ENCODE data around the gene MYBPC3.
"Not testable (repeated sequence)": the region's sequence is repeated elsewhere in the genome, so short reads cannot be mapped to it uniquely, and the experiment has no call there.

The MYBPC3 gene

DNA sequence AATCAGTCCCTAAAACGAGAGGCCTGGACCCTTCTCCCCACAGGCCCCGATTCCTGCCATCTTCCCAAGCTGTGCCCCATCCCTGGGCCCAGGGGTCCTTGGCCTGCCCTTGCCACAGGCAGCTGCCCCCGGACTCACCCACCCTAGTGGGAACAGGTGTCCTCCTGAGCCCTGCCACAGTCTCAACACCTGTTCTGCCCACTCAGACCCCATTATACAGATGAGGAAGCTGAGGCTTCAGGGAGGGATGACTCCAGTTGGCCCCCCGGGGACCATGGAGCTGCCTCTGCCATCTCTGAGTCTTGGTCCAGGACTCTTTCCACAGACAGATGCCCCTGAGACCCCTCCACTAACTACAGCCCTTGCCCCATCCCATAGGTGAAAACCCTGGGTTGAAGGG, 15.9 kb downstream of the MYBPC3 start:
- DNase-seq (ENCODE audit: low read depth), result no peak

DNA sequence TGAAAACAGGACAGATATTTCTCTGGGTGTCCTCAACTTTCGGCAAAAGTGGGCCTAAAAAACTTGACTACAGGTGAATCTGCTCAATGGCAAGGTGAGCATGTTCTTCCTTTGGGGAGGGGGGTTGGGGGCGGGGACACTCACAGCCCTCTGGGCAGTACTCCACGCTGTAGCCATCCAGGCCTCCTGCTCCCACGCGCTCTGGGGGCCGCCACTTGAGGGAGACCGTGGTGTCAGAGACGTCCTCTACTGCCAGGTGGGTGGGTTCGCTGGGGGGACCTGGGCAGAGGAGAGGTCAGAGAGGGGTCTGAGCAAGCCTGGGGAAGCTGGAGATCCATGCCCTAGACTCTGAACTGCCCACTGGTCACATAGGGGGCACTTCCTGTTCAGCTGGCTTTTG, 16.8 kb downstream of the MYBPC3 start:
- no peak for DNase-seq (ENCODE audit: low read depth)

DNA sequence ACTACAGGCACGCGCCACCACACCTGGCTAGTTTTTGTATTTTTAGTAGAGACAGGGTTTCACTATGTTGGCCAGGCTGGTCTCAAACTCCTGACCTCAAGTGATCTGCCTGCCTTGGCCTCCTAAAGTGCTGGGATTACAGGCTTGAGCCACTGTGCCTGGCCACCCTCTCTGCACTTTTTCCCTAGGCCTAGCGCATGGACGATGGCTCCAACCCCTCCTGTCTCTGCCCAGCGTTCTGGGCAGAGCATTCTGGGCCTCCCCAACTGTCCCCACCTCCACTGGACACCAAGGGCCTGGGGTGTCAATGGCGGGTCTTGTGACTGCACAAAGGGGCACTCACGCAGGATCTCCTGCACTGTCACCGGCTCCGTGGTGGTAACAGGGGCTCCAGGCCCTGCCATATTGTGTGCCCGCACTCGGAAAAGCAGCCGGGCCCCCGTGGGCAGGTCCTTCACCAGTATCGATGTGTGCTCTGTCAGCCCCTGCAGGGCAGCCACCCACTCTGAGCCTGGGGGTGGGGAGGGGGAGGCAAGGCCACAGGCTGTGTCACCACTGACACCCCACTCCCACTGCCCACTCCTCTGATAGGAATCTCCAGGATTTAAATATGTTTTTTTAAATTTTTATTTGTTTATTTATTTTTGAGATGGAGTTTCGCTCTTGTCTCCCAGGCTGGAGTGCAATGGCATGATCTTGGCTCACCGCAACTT, 17.6 kb downstream of the MYBPC3 start:
- DNase-seq (ENCODE audit: low read depth), result not testable (repeated sequence)

DNA sequence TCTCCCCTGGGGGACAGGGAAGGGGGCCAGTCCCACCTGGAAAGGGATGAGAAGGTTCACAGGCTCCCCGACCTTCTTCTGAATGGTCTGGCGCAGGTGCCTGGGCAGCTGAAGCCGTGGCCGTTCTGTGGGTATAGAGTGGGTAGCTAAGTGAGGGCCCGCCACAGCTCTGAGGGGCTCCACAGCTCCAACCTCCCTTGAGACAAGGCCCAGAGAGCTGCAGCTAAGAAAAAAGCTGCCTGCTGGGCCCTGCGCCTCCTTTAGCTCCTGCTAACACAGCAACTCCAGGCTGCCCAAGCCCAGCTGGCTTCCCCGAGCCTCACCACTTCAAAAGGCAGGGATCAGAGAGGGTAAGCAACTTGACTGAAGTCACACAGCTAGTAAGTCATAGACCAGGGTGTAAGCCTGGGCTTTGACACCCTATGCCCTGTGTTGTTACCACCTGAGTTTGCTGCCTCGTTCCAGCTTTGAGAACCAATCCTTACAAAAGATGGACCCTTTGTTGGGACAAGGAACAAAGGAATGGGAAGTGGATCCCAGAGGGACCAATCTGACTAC, 18.5 kb downstream of the MYBPC3 start:
- no peak for DNase-seq (ENCODE audit: low read depth)

DNA sequence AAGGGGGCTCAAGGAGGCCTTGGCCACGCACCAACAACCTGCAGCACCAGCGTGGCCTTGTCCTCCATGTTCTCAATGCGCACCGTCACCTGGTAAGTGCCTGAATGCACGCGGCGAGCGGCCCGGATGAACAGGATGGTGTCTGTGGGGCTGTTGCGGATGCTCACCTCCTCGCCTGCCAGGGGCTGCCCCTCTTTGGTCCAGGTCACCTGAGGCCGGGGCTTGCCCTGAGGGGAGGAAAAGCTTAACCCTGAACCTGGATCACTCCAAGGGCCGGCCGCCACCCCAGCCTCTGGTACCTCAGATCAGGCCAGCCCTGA, 19.0 kb downstream of the MYBPC3 start:
- DNase-seq (ENCODE audit: low read depth), result no peak

DNA sequence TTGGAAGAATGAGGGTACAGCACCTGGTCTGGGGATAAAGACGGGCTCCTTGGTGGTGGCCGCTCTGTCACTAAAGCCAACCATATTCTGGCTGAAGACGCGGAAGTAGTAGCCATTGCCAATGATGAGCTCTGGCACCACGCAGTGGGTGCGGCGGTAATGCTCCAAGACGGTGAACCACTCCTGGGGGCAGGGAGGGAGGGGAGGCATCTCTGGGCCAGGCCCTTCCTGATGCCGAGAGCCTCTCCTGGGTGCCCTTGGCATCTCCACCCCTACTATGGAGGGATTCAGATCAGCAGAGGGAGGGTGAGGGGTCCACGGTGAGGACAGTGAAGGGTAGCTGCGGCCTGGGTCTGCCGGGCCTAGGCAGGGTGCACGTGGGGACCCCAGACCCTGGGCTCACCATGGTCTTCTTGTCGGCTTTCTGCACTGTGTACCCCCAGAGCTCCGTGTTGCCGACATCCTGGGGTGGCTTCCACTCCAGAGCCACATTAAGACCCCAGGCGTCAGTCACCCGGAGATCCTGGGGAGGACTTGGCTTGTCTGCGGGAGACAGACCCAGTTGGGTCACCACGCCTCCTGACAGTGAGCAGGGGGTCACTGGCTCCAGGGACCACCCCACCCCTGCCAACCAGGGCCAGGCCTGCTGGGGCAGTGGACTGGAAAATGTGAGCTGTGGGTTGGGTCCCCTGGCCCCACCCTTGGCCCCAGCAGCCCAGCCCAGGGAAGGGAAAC, 19.5 kb downstream of the MYBPC3 start:
- DNase-seq (ENCODE audit: low read depth), result no peak

DNA sequence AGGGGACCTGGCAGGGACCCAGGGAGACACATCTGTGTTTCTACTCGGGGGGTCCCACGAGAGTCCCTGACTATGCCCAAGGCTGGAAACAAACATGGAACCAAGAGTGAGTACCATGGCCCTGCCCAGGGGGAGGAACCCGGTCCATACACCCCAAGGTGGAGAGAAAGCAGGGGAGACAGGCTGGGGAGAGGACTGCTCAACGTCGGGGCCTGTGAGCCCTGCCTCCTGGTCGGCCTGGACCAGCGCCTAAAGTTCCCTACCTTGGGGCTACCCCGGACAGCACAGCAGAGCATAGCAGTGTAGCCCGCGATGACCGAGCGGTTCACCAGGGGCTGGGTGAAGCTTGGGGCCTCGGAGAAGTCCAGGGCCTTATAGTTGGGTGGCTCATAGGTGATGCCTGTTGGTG, 20.2 kb downstream of the MYBPC3 start:
- no peak for DNase-seq (ENCODE audit: low read depth)

DNA sequence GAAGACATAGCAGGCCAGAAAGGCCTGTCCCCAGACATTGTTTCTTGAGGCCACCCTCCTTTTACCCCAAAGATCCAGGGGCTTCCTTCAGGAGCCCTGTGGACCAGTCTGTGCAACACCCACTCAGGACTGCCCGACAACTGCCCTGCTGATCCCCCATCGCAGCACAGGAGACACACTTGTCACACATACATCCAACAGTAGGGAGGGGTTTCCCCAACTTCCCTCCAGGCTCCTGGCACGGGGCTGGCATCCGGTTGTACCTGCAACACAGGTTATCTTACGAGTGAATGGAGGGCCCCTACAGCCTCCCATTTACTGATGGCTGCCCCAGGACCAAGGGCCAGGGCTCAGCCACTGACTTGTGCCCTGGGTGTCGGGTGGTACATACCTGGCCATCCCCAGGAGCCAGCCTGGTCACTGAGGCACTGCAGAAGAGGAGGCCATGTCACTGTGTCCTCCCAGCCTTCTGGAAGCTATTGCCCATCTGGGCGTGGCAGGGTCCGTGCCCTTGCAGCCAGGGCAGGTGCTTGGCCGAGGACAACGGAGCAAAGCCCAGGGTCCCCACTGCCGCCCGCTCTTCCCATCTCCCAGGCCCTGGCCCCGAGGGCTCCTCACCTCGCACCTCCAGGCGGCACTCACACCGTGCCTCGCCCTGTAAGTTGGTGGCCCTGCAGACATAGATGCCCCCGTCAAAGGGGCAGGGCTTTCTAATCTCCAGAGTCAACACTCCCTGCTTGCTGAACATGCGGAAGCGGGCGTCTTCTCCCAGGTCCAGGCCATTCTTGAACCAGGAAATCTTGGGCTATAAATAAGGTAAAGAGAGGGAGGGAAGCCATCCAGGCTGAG, 20.8 kb downstream of the MYBPC3 start:
- no peak for DNase-seq (ENCODE audit: low read depth)

DNA sequence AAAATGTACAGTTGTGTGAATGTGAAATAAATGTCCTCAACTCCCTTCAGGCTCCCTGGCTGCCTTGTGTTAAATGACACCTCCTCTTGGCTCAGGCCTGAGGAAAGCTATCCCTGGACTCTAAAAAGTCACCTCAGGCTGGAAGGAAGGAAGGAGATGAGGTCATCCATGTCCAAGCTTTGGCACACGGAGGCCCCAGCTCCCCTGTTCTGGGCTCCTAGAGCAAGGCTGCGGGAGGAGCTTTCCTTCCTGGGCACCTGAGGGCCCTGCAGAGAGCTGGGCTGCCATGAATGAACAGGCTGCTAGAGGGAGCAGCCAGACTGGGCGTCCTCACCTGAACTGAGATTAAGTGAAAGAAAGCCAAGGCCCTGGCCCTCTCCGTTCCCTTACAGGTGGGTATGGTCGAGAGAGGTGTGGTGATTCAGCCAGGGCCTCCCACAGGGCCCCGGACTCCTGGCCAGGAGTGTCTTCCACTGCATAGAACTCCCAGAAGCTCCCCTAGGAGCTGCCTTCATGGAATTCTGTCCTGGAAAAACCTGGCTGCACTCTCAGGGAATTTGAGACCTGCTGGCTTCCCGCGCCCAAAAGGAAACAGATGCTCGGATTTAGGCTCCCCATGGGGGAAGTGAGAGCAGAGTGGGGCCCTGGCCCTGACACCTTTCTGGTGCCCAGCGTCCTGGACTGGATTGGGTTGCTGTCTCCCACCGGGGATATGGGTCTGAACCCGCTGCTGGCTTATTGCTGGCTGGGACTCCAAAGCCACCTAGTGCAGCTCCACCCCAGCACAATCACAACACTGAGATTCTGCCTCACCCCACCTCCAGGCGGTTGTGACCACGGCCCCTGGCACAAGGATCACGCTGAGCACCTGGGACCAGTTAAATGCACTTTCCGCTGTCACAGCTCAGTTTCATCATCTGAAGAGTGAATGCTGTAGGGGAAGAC, 22.2 kb downstream of the MYBPC3 start:
- DNase-seq (ENCODE audit: low read depth), result no peak

DNA sequence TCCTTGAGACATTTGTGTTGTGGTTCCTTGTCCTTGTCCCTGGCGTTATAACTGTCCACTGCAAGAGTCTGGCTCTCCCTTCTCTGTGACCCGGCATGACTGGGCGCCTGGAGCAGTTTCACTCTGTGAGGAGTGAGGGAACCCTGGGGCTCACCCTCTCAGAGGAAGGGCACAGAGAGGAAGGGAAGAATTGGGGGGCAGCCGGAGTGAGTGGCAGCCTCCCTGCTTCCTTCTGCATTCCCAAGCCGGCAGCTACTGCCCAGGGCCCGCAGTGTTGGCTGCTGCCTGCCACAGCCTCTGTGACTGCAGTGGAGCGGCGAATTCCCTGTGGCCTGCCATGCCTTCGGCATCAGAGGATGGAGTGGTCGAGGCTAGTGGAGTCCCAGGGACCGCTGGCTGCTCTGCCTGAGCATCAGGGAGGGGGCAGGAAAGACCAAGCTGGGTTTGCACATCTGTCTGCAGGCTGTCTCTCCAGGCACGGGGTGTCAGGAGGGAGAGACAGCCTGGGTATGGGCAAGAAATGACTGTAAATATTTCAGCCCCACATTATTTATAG, 23.0 kb downstream of the MYBPC3 start:
- DNase-seq (ENCODE audit: low read depth), result no peak

DNA sequence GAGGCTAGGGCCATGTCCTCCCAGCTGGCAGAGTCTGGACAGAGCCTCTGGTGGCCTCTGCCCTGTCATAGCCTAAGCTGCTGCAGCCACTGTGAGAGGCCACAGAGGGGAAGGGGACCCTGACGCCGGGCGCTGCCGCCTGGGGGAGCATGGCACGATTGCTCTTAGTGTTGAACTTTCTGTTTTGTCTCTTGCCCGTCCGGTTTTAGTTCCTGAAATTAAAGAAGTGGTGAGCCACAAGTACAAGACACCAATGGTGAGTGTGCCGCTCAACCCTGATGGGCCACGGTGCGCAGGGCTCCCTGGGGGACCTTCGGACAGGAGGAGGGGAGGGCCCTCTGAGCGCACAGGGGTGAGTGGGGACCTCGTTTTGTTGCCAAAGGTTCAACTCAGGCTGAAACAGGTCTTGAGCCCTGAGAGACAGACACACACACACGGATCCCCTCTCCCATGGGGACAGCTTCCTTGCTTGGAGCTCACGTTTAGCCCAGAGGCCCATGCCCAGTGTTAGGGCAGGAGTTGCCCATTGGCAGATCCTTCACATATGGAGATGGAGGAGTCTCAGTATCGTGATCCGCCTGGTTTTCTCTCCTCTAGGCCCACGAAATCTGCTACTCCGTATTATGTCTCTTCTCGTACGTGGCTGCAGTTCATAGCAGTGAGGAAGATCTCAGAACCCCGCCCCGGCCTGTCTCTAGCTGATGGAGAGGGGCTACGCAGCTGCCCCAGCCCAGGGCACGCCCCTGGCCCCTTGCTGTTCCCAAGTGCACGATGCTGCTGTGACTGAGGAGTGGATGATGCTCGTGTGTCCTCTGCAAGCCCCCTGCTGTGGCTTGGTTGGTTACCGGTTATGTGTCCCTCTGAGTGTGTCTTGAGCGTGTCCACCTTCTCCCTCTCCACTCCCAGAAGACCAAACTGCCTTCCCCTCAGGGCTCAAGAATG, 23.8 kb downstream of the MYBPC3 start:
- no peak for DNase-seq (ENCODE audit: low read depth)

DNA sequence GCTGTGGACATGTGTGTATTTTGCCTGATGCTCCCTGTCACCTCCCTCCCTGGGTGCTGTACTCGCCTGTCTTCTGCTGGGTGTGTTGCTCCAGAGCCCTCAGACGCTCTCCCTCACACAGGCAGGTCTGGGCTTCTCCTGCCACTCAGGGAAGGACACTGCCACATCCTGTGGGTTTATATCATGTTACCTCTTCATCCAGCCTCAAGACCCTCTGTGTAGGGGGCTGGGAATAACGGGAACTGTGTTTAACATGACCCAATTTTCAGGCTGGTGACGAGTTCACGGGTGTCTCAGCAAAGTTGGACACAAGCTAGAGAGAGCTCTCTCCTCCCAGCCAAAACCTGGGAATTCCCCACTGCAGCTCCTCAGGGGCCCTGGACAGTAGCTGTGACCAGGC, 24.6 kb downstream of the MYBPC3 start:
- no peak for DNase-seq (ENCODE audit: low read depth)

DNA sequence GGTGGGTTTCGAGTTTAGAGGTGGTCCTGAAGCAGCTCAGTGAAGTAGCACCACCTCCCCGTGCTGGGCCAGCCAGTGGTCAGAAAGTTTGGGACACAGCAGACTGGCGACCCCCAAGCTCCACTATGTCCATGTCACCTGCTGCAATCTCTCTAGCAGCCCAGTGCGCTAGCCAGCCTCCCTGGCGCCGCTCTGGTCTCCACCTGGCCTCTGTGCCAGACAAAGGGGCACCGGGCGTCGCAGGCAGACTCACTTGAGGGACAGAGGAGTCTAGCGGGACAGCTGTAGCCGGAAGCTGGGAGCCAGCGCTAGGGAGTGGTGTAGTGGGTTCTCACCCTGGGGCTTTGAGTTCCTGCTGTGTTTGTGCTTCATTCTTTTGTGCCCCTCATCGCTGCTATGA, 25.5 kb downstream of the MYBPC3 start:
- no peak for DNase-seq (ENCODE audit: low read depth)

DNA sequence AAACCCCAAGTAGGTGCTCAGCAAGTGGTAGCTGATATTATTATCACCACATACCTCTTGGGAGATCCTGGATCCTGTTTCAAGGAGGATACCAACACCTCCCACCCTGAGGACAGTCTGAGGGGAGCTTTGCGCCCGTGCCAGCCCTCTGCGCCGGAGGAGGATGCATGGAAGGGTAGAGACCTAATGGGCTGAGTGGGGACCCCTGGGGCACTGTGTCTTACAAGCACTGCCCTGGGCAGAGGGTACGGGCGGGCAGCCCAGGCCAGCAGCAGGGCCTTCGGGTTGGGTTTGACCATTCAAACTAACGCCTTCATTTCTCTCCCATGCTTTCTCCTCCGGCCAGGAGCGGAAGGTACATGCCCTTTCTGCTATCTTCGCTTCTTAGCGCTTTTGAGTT, 26.3 kb downstream of the MYBPC3 start:
- no peak for DNase-seq (ENCODE audit: low read depth)

DNA sequence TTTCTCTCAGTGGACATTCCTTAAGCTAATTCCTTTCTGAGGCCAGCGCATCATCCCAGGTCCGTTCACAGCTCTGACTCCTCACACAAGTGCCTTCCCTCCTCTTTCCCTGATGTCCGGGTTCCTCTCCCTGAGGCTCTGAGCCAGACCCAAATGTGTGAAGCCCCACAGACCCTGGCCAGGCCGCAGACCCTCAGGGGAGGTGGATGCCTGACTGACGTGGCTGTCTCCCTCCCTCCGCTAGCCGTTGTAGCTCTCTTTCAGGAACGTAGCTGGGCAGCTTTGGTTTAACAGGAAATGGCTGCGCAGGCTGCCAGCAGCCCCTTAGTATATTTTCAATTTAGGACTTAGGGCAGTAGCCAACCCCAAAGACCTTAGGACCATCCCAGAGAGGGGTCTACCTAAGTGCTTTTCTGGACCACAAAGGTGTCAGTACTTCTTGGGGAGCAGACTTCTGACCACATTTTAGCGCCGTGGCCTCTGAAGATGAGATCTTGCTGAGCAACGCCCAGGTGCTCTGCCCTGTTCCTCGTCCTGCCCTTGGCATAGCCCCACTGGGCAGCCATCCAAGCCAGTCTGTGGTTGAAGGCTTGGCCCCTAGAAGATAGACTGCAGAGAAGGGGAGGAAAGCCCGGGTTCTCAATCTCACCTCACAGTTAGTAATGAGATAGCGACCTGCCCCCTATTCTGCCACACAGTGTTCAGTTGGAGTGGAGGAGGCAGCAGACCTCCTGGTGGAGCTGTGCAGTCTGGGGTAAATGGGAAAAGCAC, 27.0 kb downstream of the MYBPC3 start:
- DNase-seq (ENCODE audit: low read depth), result no peak

DNA sequence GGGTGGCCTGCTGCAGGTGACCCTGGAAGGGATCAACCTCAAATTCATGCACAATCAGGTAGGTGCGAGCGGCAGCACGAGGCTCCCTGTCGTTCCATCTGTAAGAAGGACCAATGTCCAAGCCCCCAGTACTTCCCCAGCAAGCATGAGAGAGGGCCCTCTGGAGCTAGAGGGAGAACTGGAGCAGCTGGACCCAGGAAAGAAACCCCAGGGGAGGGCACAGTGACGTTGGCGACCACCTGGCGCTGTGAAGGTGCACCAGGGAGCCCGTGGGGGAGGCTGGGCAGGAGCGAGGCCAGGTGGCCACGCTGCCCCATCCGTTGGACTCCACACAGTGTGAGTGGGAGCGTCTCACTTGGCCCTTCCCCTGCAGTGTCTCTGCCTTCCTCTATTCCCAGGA, 28.0 kb downstream of the MYBPC3 start:
- no peak for DNase-seq (ENCODE audit: low read depth)

DNA sequence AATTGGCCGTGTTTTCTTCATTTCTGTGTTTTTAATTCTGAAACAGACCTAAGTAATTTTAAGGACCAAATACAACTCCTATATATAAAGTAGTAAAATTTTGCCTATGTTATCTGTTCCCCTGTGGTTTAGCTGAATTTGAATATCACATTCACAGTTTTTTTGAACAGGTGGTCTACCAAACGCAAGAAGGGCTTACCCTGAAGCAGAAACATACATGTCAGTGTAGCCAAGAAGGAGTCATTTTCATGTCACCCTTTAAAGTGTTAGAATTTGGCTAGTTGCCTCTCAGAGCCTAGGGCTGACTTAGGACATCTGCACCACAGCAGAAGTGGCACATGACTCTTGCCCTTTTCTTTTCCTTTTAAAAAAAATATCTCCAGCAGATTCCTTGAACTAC, 34.3 kb downstream of the MYBPC3 start:
- DNase-seq (ENCODE audit: low read depth), result no peak

DNA sequence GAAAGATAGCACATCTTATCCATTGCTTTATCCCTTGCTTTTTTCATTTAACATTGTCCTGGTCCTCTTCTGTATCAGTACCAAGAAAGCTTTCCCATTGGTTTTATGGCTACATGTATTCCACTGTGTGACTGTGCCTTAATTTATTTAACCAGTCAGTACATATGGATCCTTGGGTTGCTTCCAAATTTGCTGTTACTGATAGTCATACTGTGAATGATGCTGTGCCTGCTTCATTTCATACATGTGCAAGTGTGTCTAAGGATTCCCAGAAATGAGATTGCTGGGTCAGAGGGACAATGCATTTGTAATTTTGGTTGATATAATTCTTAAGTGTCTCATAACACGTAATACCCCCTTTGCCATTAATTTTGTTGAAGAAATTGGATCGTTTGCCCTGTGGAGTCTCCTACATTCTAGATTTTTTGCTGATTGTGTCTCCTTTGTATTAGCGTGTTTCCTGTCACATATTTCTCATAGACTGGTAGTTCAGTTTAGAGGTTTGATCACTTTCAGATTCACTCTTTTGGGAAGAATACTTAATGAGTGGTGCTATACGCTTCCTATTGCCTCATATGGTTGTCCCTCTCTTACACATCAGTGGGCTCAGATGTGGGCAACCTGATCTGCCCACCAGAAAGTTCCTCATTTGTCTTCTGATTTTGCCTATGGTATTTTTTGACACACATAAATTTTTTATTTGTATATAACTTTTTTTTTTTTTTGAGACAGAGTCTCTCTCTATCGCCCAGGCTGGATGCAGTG, 35.3 kb downstream of the MYBPC3 start:
- DNase-seq (ENCODE audit: low read depth), result no peak

DNA sequence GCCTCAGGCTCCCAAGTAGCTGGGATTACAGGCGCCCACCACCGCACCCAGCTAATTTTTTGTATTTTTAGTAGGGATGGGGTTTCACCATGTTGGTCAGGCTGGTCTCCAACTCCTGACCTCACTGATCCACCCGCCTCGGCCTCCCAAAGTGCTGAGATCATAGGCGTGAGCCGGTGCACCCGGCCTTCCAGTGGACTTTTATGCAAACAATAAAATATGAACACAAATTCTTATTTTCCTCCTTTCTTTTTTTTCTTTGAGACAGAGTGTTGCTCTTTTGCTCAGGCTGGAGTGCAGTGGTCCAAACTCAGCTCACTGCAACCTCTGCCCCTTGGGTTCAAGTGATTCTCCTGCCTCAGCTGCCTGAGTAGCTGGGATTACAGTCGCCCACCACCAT, 36.0 kb downstream of the MYBPC3 start:
- DNase-seq (ENCODE audit: low read depth), result not testable (repeated sequence)

All from stimulated activated CD4-positive, alpha-beta T cell treated with anti-CD3 and anti-CD28 coated beads, Interleukin-2, amount 100 ng/mL, for 4 hours (primary cell).